Smooth muscle cell (in vitro differentiated cells): ENCODE results near the gene PGS1. TPM values are rescaled to one million over a fixed set of nuclear protein-coding genes. Genes with fewer than 3 reads are reported as not detected.
A peak's percentile ranks its signal among the peaks of the same experiment; 100 is the strongest.

Source experiments
- DNase-seq: peaks from one replicate; lab custom pipeline; 2025; ENCODE audit not compliant: unreplicated experiment; lab: John Stamatoyannopoulos, UW
- H2AFZ ChIP-seq: fragments of 200-600 bp; sonication (generic); 2 replicates; pipeline ENCODE4 v1.6.0; 2016; ENCODE audit warnings: antibody characterized with exemption, low read depth, mild to moderate bottlenecking
- H3F3A ChIP-seq: fragments of 200-600 bp; sonication (generic); 2 replicates; pipeline ENCODE4 v1.6.0; 2017; ENCODE audit warnings: antibody characterized with exemption, low read depth
- H3K27ac ChIP-seq: fragments of 200-600 bp; sonication (generic); 2 replicates; pipeline ENCODE4 v1.5.1; 2016; ENCODE audit warnings: low read depth, mild to moderate bottlenecking
- H3K27me3 ChIP-seq: fragments of 200-600 bp; sonication (generic); 2 replicates; pipeline ENCODE4 v1.6.1; 2016; ENCODE audit warnings: low read depth, mild to moderate bottlenecking
- H3K36me3 ChIP-seq: fragments of 200-600 bp; sonication (generic); 2 replicates; pipeline ENCODE4 v1.5.1; 2016; ENCODE audit warnings: low read depth
- H3K4me1 ChIP-seq: fragments of 200-600 bp; sonication (generic); 2 replicates; pipeline ENCODE4 v1.5.1; 2016; ENCODE audit warnings: low read depth
- H3K4me2 ChIP-seq: fragments of 200-600 bp; sonication (generic); 2 replicates; pipeline ENCODE4 v1.6.0; 2016; ENCODE audit warnings: mild to moderate bottlenecking
- H3K4me3 ChIP-seq: fragments of 200-600 bp; sonication (generic); 2 replicates; pipeline ENCODE4 v1.5.1; 2016; ENCODE audit warnings: mild to moderate bottlenecking
- H3K79me2 ChIP-seq: fragments of 200-600 bp; sonication (generic); 2 replicates; pipeline ENCODE4 v1.6.0; 2016; ENCODE audit warnings: low read depth, mild to moderate bottlenecking
- H3K9ac ChIP-seq: fragments of 200-600 bp; sonication (generic); 2 replicates; pipeline ENCODE4 v1.6.0; 2016; ENCODE audit warnings: low read depth
- H3K9me3 ChIP-seq: fragments of 200-600 bp; sonication (generic); replicated peaks from 2 replicates; pipeline ENCODE4 v1.5.1; 2016; ENCODE audit warnings: low read depth
- H4K20me1 ChIP-seq: fragments of 200-600 bp; sonication (generic); 2 replicates; pipeline ENCODE4 v1.6.0; 2016; ENCODE audit warnings: low read depth
- CTCF ChIP-seq: fragments of 200-600 bp; sonication (generic); IDR thresholded peaks from 2 replicates; pipeline ENCODE4 v1.5.1; 2017; ENCODE audit warnings: borderline replicate concordance, mild to moderate bottlenecking, antibody characterized with exemption; ENCODE audit not compliant: insufficient read depth, poor library complexity, severe bottlenecking
- WGBS: methylation state at CpG from one replicate; pipeline ENCODE4 v1.1.7; 2016; ENCODE audit warnings: low lambda C conversion rate; 5-methylcytosine and 5-hydroxymethylcytosine counted together
- polyA plus RNA-seq: library from polyadenylated mRNA; unstranded; fragments of >200 nt; fragmentation: Nextera tagmentation; extraction: Ambion mirVana; gene quantifications from 2 replicates; pipeline ENCODE4 v1.2.1, GENCODE V29; 2016
- total RNA-seq: library from RNA; depleted of rRNA; stranded (reverse); fragments of >200 nt; gene quantifications from 2 replicates; pipeline ENCODE4 v1.2.3, GENCODE V29; 2014

The PGS1 gene
- total and polyA plus RNA-seq, 2 experiments from 2014 or later: 22.6 to 29.9 TPM

- H3K27me3 ChIP-seq: no peaks in the 10 kb centered on the region
- H3K4me1 ChIP-seq: peaks cover 28% of the 10 kb centered on the region
- peak overlapping the region; percentile 86 for H3K4me2 ChIP-seq
- peak overlapping the region; percentile 91 for H3K27ac ChIP-seq
- TF ChIP-seq CTCF: no peak
- H3K9me3 ChIP-seq: no peaks in the 10 kb centered on the region
- H3K79me2 ChIP-seq: peaks cover 35% of the 10 kb centered on the region
- H4K20me1 ChIP-seq: peaks cover 48% of the 10 kb centered on the region
- H3K36me3 ChIP-seq: no peaks in the 10 kb centered on the region
- peak overlapping the region; percentile 85 for H3K9ac ChIP-seq
- H3K4me3 ChIP-seq: peak overlapping the region; percentile 95
- peaks cover 41% of the 10 kb centered on the region for H3F3A ChIP-seq
- DNase-seq: no peak
- WGBS: 4% methylated on average over 57 of the region's 72 CpGs
- no peak overlapping the region for H2AFZ ChIP-seq
These were observed 19.7 kb upstream of the PGS1 start for GRCh38 chr17:78358538-78359320.

GRCh38 chr17:78359321-78359996 is 19.0 kb upstream of the PGS1 start:
- H3K79me2 ChIP-seq: peaks cover 35% of the 10 kb centered on the region
- no peak for DNase-seq
- whole genome bisulfite sequencing: under 1% methylated on average over 51 of the region's 70 CpGs

GRCh38 chr17:78359997-78360370 is 18.5 kb upstream of the PGS1 start, which contains the start of gene SOCS3:
Gene SOCS3, minus strand, starts transcription at chr17:78360077. Its CDS starts 982 bp downstream, at chr17:78359095.
- H3K27ac ChIP-seq: peak within 1 kb of the TSS; percentile 91
- no peaks in the 10 kb centered on the region for H3K9me3 ChIP-seq
- TF ChIP-seq CTCF: no peak
- peaks cover 48% of the 10 kb centered on the region for H4K20me1 ChIP-seq
- H3F3A ChIP-seq: peaks cover 40% of the 10 kb centered on the region
- peak within 1 kb of the TSS; percentile 97 for H3K4me2 ChIP-seq
- DNase-seq: peak; percentile 89
- 0% methylated on average over 1 of the region's 59 CpGs for WGBS
- peak within 1 kb of the TSS; percentile 95 for H3K4me3 ChIP-seq
- peaks cover 35% of the 10 kb centered on the region for H3K79me2 ChIP-seq
- H2AFZ ChIP-seq: peak within 1 kb of the TSS; percentile 65
- H3K36me3 ChIP-seq: no peaks in the 10 kb centered on the region
- no peaks in the 10 kb centered on the region for H3K27me3 ChIP-seq
- peak within 1 kb of the TSS; percentile 85 for H3K9ac ChIP-seq
- H3K4me1 ChIP-seq: peaks cover 38% of the 10 kb centered on the region

More at GRCh38 chr17:78359321-78359996, 19.0 kb upstream of the PGS1 start:
- Histone ChIP-seq H3F3A (peaks cover 41% of the 10 kb centered on the region), H3K36me3 (no peaks in the 10 kb centered on the region), H3K4me3 (peak overlapping the region; percentile 95), H3K4me1 (peaks cover 32% of the 10 kb centered on the region), H3K27me3 (no peaks in the 10 kb centered on the region), H3K9me3 (no peaks in the 10 kb centered on the region), H3K27ac (peak overlapping the region; percentile 91), H4K20me1 (peaks cover 48% of the 10 kb centered on the region), H3K4me2 (peak overlapping the region; percentile 86), H3K9ac (peak overlapping the region; percentile 85), H2AFZ (no peak overlapping the region)
- no peak for TF ChIP-seq CTCF
